ENCODE data around the gene MYOC. TPM values are rescaled to one million over a fixed set of nuclear protein-coding genes. Genes with fewer than 3 reads are reported as not detected.
"Not testable (repeated sequence)": the region's sequence is repeated elsewhere in the genome, so short reads cannot be mapped to it uniquely, and the experiment has no call there.

Gene MYOC
- total RNA-seq: not detected

DNA sequence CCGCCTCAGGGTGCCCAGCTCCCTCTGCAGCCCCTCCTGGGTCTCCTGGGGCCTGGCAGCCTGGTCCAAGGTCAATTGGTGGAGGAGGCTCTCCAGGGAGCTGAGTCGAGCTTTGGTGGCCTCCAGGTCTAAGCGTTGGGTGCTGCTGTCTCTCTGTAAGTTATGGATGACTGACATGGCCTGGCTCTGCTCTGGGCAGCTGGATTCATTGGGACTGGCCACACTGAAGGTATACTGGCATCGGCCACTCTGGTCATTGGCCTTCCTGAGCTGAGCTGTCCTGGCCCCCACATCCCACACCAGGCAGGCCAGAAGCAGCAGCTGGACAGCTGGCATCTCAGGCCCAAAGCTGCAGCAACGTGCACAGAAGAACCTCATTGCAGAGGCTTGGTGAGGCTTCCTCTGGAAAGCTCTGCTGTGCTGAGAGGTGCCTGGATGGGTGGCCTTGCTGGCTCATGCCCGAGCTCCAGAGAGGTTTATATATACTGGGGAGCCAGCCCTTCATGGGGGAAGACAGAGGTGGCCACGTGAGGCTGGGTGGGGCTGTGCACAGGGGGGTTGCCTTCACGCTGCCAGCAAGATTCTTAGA, at the start of gene MYOC:
Gene MYOC, minus strand, starts transcription at position 455 of the 589 bp plus-strand sequence. Its CDS starts 77 bp downstream, at position 378.
- Histone ChIP-seq H3K27me3 (ENCODE audit: insufficient read depth, low read length) (no peaks in the 10 kb centered on the region), H3K4me1 (ENCODE audit: insufficient read depth, low read length) (peaks cover 7% of the 10 kb centered on the region)

GRCh38 chr1:171699531-171699930, 47.0 kb upstream of the MYOC start:
- Histone ChIP-seq H3K9me3 (ENCODE audit: low read depth, low read length) (no peaks in the 10 kb centered on the region), H3K27me3 (ENCODE audit: insufficient read depth, low read length) (no peaks in the 10 kb centered on the region)

More for the DNA sequence above, at the start of gene MYOC:
- H3K4me3 ChIP-seq (ENCODE audit: low read length): no peak within 1 kb of the TSS
- no peaks in the 10 kb centered on the region for H3K9me3 ChIP-seq (ENCODE audit: low read depth, low read length)

DNA sequence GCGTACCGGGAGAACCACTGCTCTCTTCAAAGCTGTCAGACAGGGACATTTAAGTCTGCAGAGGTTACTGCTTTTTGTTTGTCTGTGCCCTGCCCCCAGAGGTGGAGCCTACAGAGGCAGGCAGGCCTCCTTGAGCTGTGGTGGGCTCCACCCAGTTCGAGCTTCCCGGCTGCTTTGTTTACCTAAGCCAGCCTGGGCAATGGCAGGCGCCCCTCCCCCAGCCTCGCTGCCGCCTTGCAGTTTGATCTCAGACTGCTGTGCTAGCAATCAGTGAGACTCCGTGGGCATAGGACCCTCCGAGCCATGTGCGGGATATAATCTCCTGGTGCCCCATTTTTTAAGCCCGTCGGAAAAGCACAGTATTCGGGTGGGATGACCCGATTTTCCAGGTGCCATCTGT, 43.3 kb upstream of the MYOC start:
- H3K9me3 ChIP-seq (ENCODE audit: low read depth, low read length); H3K27me3 ChIP-seq (ENCODE audit: insufficient read depth, low read length); H3K4me1 ChIP-seq (ENCODE audit: insufficient read depth, low read length); H3K4me3 ChIP-seq (ENCODE audit: low read length): not testable (repeated sequence)

More at GRCh38 chr1:171699531-171699930, 47.0 kb upstream of the MYOC start:
- no peaks in the 10 kb centered on the region for H3K4me1 ChIP-seq (ENCODE audit: insufficient read depth, low read length)
- no peak overlapping the region for H3K4me3 ChIP-seq (ENCODE audit: low read length)

GRCh38 chr1:171693541-171693940, 41.1 kb upstream of the MYOC start:
- not testable (repeated sequence) for H3K9me3 ChIP-seq (ENCODE audit: low read depth, low read length); H3K4me3 ChIP-seq (ENCODE audit: low read length); H3K4me1 ChIP-seq (ENCODE audit: insufficient read depth, low read length); H3K27me3 ChIP-seq (ENCODE audit: insufficient read depth, low read length)

- no peaks in the 10 kb centered on the region for H3K9me3 ChIP-seq (ENCODE audit: low read depth, low read length)
- H3K27me3 ChIP-seq (ENCODE audit: insufficient read depth, low read length): no peaks in the 10 kb centered on the region
- no peaks in the 10 kb centered on the region for H3K4me1 ChIP-seq (ENCODE audit: insufficient read depth, low read length)
- H3K4me3 ChIP-seq (ENCODE audit: low read length): no peak overlapping the region
Measured at GRCh38 chr1:171683870-171684269, 31.4 kb upstream of the MYOC start.

DNA sequence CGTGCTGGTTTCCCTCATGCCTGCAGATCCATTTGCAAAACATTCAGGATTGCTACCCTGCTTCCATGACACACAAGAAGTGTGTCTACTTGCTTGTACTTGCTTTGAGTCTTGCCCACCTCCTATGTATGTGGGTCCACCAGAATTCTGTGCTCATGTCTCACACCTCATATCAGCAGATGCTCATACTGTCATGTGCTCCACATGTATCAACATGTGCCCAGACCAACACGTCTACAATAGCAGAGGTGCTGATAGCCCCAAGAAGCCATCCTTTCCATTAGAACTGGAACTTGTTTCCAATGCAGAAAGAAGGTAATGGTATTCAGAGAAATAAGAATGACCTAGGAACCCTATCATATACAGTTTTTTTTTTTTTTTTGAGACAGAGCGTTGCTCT, 27.9 kb upstream of the MYOC start:
- H3K27me3 ChIP-seq (ENCODE audit: insufficient read depth, low read length): no peaks in the 10 kb centered on the region
- H3K9me3 ChIP-seq (ENCODE audit: low read depth, low read length): no peaks in the 10 kb centered on the region
- H3K4me1 ChIP-seq (ENCODE audit: insufficient read depth, low read length): no peaks in the 10 kb centered on the region
- no peak overlapping the region for H3K4me3 ChIP-seq (ENCODE audit: low read length)

GRCh38 chr1:171676823-171677222, 24.3 kb upstream of the MYOC start:
- H3K27me3 ChIP-seq (ENCODE audit: insufficient read depth, low read length): no peaks in the 10 kb centered on the region
- no peak overlapping the region for H3K4me3 ChIP-seq (ENCODE audit: low read length)
- H3K4me1 ChIP-seq (ENCODE audit: insufficient read depth, low read length): no peaks in the 10 kb centered on the region
- no peaks in the 10 kb centered on the region for H3K9me3 ChIP-seq (ENCODE audit: low read depth, low read length)

DNA sequence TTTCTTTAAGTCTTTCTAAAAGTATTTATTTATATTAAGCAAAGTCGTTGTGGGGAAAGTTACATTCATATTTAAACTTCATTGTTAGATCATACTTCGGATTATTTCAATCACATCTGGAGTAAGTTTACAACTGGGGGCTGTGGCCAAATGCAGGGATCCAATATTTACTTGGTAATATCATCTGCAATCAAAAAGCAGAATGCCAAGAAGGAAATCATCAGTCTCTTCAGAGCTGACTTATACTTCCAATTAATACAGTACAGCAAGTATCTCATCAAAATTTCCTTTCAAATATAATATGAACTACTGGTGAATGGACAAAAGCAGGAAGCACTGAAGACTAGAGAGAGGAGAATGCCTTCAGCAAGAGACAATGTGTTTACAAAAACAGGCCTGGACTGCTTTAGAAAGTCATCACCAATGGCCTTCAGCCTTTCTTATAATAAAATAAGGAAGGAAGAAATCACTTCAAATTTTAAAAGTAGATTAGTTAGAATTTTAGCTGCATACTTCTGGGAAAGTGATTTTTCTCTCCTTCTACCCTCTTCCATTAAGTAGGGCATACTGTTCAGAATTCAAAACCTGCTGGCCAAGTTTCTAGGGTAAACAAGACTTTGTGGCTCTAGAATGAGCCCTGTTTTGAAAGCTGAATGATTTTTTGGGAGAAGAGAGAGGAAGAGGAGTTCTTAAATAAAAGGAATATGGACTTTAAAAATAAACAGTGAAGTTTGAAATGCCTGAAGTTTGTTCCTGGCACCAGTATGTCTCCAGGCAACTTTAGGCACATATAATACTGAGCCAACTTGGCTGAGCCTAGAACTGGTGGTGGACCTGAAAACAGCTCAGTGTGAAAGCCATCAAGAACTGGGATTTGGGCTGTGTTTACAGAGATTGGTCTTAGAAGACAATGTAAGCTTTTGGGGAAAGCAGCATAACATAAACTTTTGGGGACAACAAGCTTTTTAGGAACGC, 22.2 kb upstream of the MYOC start:
- H3K4me3 ChIP-seq (ENCODE audit: low read length): no peak overlapping the region
- no peaks in the 10 kb centered on the region for H3K4me1 ChIP-seq (ENCODE audit: insufficient read depth, low read length)
- H3K27me3 ChIP-seq (ENCODE audit: insufficient read depth, low read length): no peaks in the 10 kb centered on the region
- H3K9me3 ChIP-seq (ENCODE audit: low read depth, low read length): no peaks in the 10 kb centered on the region

GRCh38 chr1:171670739-171671138, 18.3 kb upstream of the MYOC start:
- no peak overlapping the region for H3K4me3 ChIP-seq (ENCODE audit: low read length)
- H3K9me3 ChIP-seq (ENCODE audit: low read depth, low read length): no peaks in the 10 kb centered on the region
- no peaks in the 10 kb centered on the region for H3K27me3 ChIP-seq (ENCODE audit: insufficient read depth, low read length)
- H3K4me1 ChIP-seq (ENCODE audit: insufficient read depth, low read length): no peaks in the 10 kb centered on the region

GRCh38 chr1:171668372-171668771, 15.9 kb upstream of the MYOC start:
- no peaks in the 10 kb centered on the region for H3K9me3 ChIP-seq (ENCODE audit: low read depth, low read length)
- no peaks in the 10 kb centered on the region for H3K4me1 ChIP-seq (ENCODE audit: insufficient read depth, low read length)
- no peaks in the 10 kb centered on the region for H3K27me3 ChIP-seq (ENCODE audit: insufficient read depth, low read length)
- H3K4me3 ChIP-seq (ENCODE audit: low read length): no peak overlapping the region

DNA sequence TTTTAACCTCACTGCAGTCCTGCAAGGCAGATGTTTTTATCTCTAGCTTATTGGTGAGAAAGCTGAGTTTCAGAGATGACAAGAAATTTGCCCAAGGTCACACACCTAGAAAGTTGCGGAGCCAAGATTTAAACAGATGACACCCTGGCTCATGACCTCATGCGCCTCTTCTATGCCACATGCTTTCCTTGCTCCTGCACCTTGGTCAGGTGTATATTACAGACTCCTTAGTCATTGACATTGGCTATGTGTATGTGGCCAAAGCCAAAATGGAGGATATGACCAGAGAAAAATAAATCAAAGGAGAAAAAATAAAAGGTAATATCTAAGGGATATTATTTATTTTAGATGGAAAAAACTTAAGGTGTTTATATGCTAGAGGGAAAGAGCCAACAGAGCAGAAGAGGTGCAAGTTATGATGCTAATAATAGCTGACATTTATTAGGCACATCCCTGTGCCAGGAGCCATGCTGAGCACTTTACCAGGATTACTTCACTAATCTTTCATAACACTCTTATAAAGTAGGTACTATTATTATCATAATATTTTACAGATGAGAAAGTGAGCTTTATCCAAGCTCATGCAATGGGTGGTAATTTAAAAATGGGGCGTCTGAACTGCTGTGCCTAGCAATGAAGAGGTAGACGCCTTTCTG, 13.8 kb upstream of the MYOC start:
- Histone ChIP-seq H3K9me3 (ENCODE audit: low read depth, low read length) (no peaks in the 10 kb centered on the region), H3K4me3 (ENCODE audit: low read length) (no peak overlapping the region)

DNA sequence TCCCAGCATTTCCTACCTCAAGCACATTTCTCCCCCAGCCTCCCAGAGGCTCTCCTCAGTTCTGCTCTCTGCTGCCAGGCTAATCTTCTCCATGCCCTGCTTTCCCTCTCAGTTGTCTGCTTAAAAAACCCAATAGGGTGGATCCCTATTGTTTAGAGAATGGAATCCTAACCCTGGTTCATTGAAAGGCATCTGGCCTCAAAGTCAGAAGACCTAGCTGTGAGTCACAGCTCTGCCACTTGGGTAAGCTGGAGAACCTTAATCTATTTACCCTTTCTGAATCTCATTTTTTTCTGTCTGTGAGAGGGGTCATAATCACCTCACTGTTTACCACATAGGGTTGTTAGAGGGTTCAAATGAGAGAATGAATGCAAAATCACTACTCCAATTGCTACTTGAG, 12.5 kb upstream of the MYOC start:
- Histone ChIP-seq H3K9me3 (ENCODE audit: low read depth, low read length) (no peaks in the 10 kb centered on the region), H3K4me3 (ENCODE audit: low read length) (no peak overlapping the region), H3K27me3 (ENCODE audit: insufficient read depth, low read length) (no peaks in the 10 kb centered on the region), H3K4me1 (ENCODE audit: insufficient read depth, low read length) (no peaks in the 10 kb centered on the region)

More for the DNA sequence above, 13.8 kb upstream of the MYOC start:
- H3K27me3 ChIP-seq (ENCODE audit: insufficient read depth, low read length): no peaks in the 10 kb centered on the region
- H3K4me1 ChIP-seq (ENCODE audit: insufficient read depth, low read length): no peaks in the 10 kb centered on the region

DNA sequence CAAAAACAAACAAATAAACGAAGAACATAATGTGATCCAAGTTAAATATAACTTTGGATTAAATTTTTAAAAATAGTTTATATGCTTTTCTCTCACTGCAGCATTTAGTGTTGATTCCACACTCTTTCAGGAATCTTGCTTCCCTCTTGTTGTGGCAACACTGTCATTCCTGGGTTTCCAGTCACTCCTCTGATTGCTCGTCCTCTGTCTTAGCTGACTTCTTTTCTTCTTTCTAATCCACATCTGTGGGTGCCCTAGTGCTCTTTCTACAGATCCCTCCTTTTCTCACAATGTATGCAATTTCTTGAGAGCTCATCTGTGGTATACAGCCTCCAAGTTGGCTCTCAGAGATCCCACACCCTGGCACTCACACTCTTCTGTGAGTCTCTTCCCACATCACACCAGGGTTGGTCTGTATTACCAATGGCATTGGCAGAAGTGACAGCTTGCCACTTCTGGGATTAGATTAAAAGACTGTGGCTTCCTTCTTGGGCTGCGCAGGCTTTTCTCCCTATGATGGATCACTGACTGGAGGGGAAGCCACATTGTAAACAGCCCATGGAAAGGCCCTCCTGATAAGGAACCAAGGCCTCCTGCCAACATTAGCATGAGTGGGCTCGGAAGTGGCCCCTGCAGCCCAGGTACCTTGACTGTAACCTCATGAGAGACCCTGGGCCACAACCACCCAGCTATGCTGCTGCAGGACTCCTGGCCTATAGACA, 11.5 kb upstream of the MYOC start:
- no peaks in the 10 kb centered on the region for H3K27me3 ChIP-seq (ENCODE audit: insufficient read depth, low read length)
- no peak overlapping the region for H3K4me3 ChIP-seq (ENCODE audit: low read length)
- H3K4me1 ChIP-seq (ENCODE audit: insufficient read depth, low read length): no peaks in the 10 kb centered on the region
- H3K9me3 ChIP-seq (ENCODE audit: low read depth, low read length): no peaks in the 10 kb centered on the region

GRCh38 chr1:171663036-171663853, 10.8 kb upstream of the MYOC start:
- Histone ChIP-seq H3K4me1 (ENCODE audit: insufficient read depth, low read length) (no peaks in the 10 kb centered on the region), H3K9me3 (ENCODE audit: low read depth, low read length) (no peaks in the 10 kb centered on the region), H3K4me3 (ENCODE audit: low read length) (no peak overlapping the region), H3K27me3 (ENCODE audit: insufficient read depth, low read length) (no peaks in the 10 kb centered on the region)

Data from mononuclear cell (primary cell).